Neural progenitor cell (in vitro differentiated cells): ENCODE results near the gene SCYL3.

Experiments used
- EZH2 ChIP-seq: fragments of 200-600 bp; sonication (generic); IDR thresholded peaks from 2 replicates; pipeline ENCODE4 v1.6.1; 2017; ENCODE audit warnings: antibody characterized with exemption, mild to moderate bottlenecking, moderate library complexity
- EZH2phosphoT487 ChIP-seq: fragments of 200-600 bp; sonication (generic); IDR thresholded peaks from 2 replicates; pipeline ENCODE4 v1.6.1; 2017; ENCODE audit warnings: antibody characterized with exemption
- TF ChIP-seq, protein P1 (sequence below): fragments of 200-600 bp; sonication (generic); IDR thresholded peaks from 2 replicates; pipeline ENCODE4 v1.5.1; 2017; ENCODE audit warnings: antibody characterized with exemption, mild to moderate bottlenecking

DNA sequence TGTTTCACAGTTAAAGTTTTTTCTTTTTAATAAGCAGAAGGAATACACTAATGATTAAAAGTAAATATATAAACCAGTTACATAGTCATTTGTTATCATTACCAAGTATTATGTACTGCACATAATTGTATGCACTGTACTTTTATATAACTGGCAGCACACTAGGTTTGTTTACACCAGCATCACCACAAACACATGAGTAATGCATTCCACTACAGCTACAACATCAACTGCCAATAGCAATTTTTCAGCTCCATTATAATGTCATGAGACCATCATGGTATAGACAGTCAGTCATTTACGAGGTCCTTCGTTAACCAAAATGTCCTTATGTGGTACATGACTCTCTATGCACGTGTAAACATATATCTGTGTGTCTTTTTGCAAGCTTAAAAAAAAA, 35.2 kb downstream of the SCYL3 start:
- TF ChIP-seq, protein P1, sequence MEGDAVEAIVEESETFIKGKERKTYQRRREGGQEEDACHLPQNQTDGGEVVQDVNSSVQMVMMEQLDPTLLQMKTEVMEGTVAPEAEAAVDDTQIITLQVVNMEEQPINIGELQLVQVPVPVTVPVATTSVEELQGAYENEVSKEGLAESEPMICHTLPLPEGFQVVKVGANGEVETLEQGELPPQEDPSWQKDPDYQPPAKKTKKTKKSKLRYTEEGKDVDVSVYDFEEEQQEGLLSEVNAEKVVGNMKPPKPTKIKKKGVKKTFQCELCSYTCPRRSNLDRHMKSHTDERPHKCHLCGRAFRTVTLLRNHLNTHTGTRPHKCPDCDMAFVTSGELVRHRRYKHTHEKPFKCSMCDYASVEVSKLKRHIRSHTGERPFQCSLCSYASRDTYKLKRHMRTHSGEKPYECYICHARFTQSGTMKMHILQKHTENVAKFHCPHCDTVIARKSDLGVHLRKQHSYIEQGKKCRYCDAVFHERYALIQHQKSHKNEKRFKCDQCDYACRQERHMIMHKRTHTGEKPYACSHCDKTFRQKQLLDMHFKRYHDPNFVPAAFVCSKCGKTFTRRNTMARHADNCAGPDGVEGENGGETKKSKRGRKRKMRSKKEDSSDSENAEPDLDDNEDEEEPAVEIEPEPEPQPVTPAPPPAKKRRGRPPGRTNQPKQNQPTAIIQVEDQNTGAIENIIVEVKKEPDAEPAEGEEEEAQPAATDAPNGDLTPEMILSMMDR, result no peak
- TF ChIP-seq EZH2 (no peak), EZH2phosphoT487 (no peak)
